Measurements from ENCODE around the gene LRRC4C. TPM values are rescaled to one million over a fixed set of nuclear protein-coding genes. Genes with fewer than 3 reads are reported as not detected.

The LRRC4C gene
- total RNA-seq, 1 experiment from 2014 or later = not detected

GRCh38 chr11:40294349-40294735 lies 1165.1 kb downstream of the LRRC4C start:
- no peak for TF ChIP-seq EZH2phosphoT487 (IDR thresholded peaks at IDR 0.05; ENCODE audit: borderline replicate concordance, low read length)
- no peak for ATAC-seq
- Histone ChIP-seq H3K4me3 (ENCODE audit: low read length) (no peak overlapping the region), H3K9me2 (replicated peaks; ENCODE audit: low read length) (no peaks in the 10 kb centered on the region), H4K20me1 (ENCODE audit: low read length) (no peaks in the 10 kb centered on the region), H3K9ac (ENCODE audit: low read length) (no peak overlapping the region), H3K27ac (ENCODE audit: low read length) (no peak overlapping the region), H2AFZ (ENCODE audit: low read length) (no peak overlapping the region), H3K9me3 (ENCODE audit: low read length) (no peaks in the 10 kb centered on the region), H3K36me3 (ENCODE audit: low read depth, low read length) (no peaks in the 10 kb centered on the region), H3K79me2 (ENCODE audit: low read length) (no peaks in the 10 kb centered on the region), H3F3A (ENCODE audit: low read length, unreplicated experiment) (no peaks in the 10 kb centered on the region), H3K4me2 (ENCODE audit: low read length) (no peak overlapping the region), H3K4me1 (ENCODE audit: insufficient read depth, low read length) (no peaks in the 10 kb centered on the region), H3K27me3 (ENCODE audit: low read length) (no peaks in the 10 kb centered on the region)
- BruUV-seq (replicated peaks) = no TSS peak
- no peak for DNase-seq
- POLR2A ChIA-PET (ENCODE audit: unreplicated experiment) = no interaction called here
- intact Hi-C loops (cut with micrococcal nuclease) = no loop called here
- CTCF ChIA-PET = interaction anchor here (0.6 to 1.2 kb wide), 2 partner anchors 390 to 919 kb away, joined by 3 to 5 read pairs; no protein-coding TSS in a partner anchor

DNA sequence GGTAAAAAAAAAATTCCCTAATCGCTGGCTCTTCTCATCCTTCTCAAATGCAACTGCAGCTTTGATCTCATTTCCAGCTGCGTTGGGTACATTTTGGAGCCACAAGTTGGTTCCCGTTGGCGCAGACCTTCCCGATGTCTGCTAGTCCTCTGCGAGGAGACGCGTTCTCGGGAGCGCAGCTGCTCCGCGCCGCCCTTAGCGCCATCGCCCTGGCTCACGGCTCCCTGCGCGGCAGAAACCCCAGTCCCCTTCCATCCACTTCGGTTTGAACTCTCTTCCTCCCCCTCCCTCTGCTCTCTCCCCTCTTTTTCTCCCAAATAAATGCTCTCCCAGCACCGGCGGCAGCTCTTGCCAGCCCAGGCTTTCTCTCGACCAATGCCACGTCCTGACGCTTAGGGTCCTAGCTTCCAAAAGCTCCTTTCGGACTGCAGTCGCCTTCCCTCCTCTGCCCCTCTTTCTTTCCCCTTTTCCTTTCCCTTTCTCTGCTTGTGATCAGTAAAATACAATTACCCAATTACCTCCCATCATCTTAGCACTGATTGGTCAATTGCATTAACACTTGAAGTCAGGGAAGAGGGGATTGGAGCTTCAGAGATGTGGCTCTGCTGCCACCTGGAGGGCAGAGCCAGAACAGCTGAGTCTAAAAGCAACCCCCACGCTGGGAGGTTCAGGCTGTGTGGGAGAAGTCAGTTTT lies 1165.7 kb downstream of the LRRC4C start:
- no peak overlapping the region for H3K27ac ChIP-seq (ENCODE audit: low read length)
- intact Hi-C loops (cut with micrococcal nuclease) = no loop called here
- no peaks in the 10 kb centered on the region for H3K4me1 ChIP-seq (ENCODE audit: insufficient read depth, low read length)
- H3K27me3 ChIP-seq (ENCODE audit: low read length) = no peaks in the 10 kb centered on the region
- no TSS peak for BruUV-seq (replicated peaks)
- H3K9me3 ChIP-seq (ENCODE audit: low read length) = no peaks in the 10 kb centered on the region
- TF ChIP-seq CTCF (conservative IDR thresholded peaks at IDR 0.05; ENCODE audit: low read depth, low read length) (peak; percentile 80), EZH2phosphoT487 (IDR thresholded peaks at IDR 0.05; ENCODE audit: borderline replicate concordance, low read length) (no peak)
- CTCF ChIA-PET = interaction anchor here (0.6 to 1.2 kb wide), 2 partner anchors 390 to 919 kb away, joined by 3 to 5 read pairs; no protein-coding TSS in a partner anchor
- ATAC-seq (peak; percentile 70), DNase-seq (peak; percentile 72)
- no peaks in the 10 kb centered on the region for H4K20me1 ChIP-seq (ENCODE audit: low read length)
- H3K4me2 ChIP-seq (ENCODE audit: low read length) = peak overlapping the region; percentile 76
- H3K9ac ChIP-seq (ENCODE audit: low read length) = no peak overlapping the region
- H2AFZ ChIP-seq (ENCODE audit: low read length) = peak overlapping the region; percentile 61
- H3K4me3 ChIP-seq (ENCODE audit: low read length) = peak overlapping the region; percentile 63
- H3K79me2 ChIP-seq (ENCODE audit: low read length) = no peaks in the 10 kb centered on the region
- H3F3A ChIP-seq (ENCODE audit: low read length, unreplicated experiment) = no peaks in the 10 kb centered on the region
- POLR2A ChIA-PET (ENCODE audit: unreplicated experiment) = no interaction called here
- H3K9me2 ChIP-seq (replicated peaks; ENCODE audit: low read length) = no peaks in the 10 kb centered on the region
- H3K36me3 ChIP-seq (ENCODE audit: low read depth, low read length) = no peaks in the 10 kb centered on the region

- intact Hi-C loops (cut with micrococcal nuclease) = no loop called here
- Histone ChIP-seq H3K9ac (ENCODE audit: low read length) (no peak overlapping the region), H3K4me3 (ENCODE audit: low read length) (peak overlapping the region; percentile 63), H4K20me1 (ENCODE audit: low read length) (no peaks in the 10 kb centered on the region), H3K36me3 (ENCODE audit: low read depth, low read length) (no peaks in the 10 kb centered on the region), H3K27me3 (ENCODE audit: low read length) (no peaks in the 10 kb centered on the region), H3K9me3 (ENCODE audit: low read length) (no peaks in the 10 kb centered on the region), H2AFZ (ENCODE audit: low read length) (peak overlapping the region; percentile 61), H3F3A (ENCODE audit: low read length, unreplicated experiment) (no peaks in the 10 kb centered on the region), H3K27ac (ENCODE audit: low read length) (no peak overlapping the region), H3K9me2 (replicated peaks; ENCODE audit: low read length) (no peaks in the 10 kb centered on the region), H3K4me1 (ENCODE audit: insufficient read depth, low read length) (no peaks in the 10 kb centered on the region), H3K79me2 (ENCODE audit: low read length) (no peaks in the 10 kb centered on the region), H3K4me2 (ENCODE audit: low read length) (peak overlapping the region; percentile 76)
- TF ChIP-seq EZH2 (IDR thresholded peaks at IDR 0.05; ENCODE audit: low read length, unreplicated experiment) (no peak), CTCF (conservative IDR thresholded peaks at IDR 0.05; ENCODE audit: low read depth, low read length) (no peak), EZH2phosphoT487 (IDR thresholded peaks at IDR 0.05; ENCODE audit: borderline replicate concordance, low read length) (no peak)
- no TSS peak for BruUV-seq (replicated peaks)
- no peak for ATAC-seq
- no peak for DNase-seq
- ChIA-PET CTCF (no interaction called here), POLR2A (ENCODE audit: unreplicated experiment) (no interaction called here)
Measured at GRCh38 chr11:40292721-40293508, 1166.5 kb downstream of the LRRC4C start.
